VCaP (cell line): Measurements from ENCODE around the gene UBE3C.
A peak's percentile ranks its signal among the peaks of the same experiment; 100 is the strongest.

ENCODE experiments used
- H3K27ac ChIP-seq: fragments of 450-650 bp; 2 replicates; pipeline ENCODE4 v1.5.1; 2017
- CTCF ChIP-seq: fragments of 450-650 bp; conservative IDR thresholded peaks from 2 replicates; pipeline ENCODE4 v1.5.1; 2017; ENCODE audit warnings: mild to moderate bottlenecking, moderate library complexity

Gene UBE3C

GRCh38 chr7:157132796-157133195 lies 5.9 kb upstream of the UBE3C start:
- H3K27ac ChIP-seq, result no peak overlapping the region

GRCh38 chr7:157133304-157133703 lies 5.4 kb upstream of the UBE3C start:
- no peak for TF ChIP-seq CTCF
- no peak overlapping the region for H3K27ac ChIP-seq

More at GRCh38 chr7:157132796-157133195, 5.9 kb upstream of the UBE3C start:
- TF ChIP-seq CTCF, result no peak

- peak; percentile 62 for TF ChIP-seq CTCF
- H3K27ac ChIP-seq, result peak overlapping the region; percentile 96
These were observed 2.4 kb upstream of the UBE3C start for GRCh38 chr7:157136372-157136771.

DNA sequence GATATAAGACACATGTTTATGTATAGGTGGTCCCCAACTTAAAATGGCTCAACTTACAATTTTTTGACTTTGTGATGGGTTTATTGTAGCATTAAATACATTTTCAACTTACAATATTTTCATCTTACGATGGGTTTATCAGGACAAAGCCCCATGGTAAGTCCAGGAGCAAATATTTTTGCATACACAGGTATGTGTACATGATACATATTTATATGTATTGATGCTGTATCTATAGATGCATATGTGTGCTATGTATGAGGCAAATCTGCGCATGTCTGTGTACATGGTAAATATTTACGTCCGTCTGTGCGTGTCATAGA lies 664 bp upstream of the UBE3C start:
- H3K27ac ChIP-seq, result peak overlapping the region; percentile 96
- TF ChIP-seq CTCF, result no peak

DNA sequence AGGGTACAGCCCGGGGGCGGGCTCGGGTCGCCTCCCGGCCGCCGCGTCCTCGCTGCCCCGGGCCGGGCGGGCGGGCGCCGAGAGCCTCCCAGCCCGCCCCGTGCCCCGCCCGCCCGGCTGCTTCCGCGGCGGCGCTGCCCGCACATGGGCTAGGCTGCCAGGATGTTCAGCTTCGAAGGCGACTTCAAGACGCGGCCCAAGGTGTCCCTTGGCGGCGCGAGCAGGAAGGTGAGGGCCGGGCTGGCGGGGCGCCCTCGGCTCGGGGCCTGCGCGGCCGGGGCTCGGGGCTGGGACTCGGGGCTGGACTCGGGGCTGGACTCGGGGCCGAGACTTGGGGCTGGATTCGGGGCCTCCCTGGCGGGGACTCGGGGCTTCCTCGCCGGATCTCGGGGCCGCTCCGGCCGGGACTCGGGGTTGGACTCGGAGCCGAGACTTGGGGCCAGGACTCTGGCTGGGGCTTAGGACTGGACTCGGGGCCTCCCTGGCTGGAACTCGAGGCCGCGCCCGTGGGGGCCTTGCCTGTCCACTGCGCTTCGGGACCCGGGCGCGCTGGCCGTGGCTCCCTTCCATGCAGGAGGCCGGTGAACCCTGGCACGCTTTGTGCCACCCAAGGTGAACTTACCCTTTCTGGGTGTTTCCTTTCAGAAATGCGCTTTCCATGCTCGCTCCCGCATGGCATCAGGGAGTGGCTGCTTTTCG lies 534 bp downstream of the UBE3C start:
- peak overlapping the region; percentile 96 for H3K27ac ChIP-seq
- TF ChIP-seq CTCF, result no peak

- peak overlapping the region; percentile 96 for H3K27ac ChIP-seq
- TF ChIP-seq CTCF, result no peak
These were observed 1.2 kb downstream of the UBE3C start for GRCh38 chr7:157139810-157140510.

DNA sequence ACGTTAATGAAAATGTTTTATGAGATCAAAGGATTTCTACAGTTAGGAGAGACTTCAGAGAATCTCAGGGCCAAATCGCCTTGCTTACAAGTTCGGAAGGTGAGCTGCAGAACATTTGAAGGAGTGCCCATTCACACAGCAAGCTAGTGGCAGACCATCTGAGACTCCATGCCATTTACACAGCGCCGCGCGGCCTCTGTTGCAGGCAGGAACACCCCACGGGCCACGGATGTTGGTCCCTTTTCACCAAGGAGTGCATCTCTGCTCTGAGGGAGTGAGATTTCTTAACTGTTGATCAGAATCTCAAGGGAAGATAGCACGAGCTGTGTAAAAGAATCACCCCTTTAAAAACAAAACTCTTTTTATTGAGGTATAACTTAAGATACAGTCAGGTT lies 1.8 kb downstream of the UBE3C start:
- H3K27ac ChIP-seq, result peak overlapping the region; percentile 96

More for the DNA sequence above, 1.8 kb downstream of the UBE3C start:
- no peak for TF ChIP-seq CTCF
